HL-60/S4 treated with phorbol 12-myristate 13-acetate at 8.2 ng/mL for 4 days and 3 days (cell line): ENCODE results near the gene HHEX.

ENCODE experiments used
- in situ Hi-C: fragments of 300-500 bp; cut with MboI; formaldehyde crosslinking; loops from 2 replicates; pipeline ENCODE4 v1.15.0; 2022; ENCODE audit warnings: low sequenced_read_pairs

HHEX gene

DNA sequence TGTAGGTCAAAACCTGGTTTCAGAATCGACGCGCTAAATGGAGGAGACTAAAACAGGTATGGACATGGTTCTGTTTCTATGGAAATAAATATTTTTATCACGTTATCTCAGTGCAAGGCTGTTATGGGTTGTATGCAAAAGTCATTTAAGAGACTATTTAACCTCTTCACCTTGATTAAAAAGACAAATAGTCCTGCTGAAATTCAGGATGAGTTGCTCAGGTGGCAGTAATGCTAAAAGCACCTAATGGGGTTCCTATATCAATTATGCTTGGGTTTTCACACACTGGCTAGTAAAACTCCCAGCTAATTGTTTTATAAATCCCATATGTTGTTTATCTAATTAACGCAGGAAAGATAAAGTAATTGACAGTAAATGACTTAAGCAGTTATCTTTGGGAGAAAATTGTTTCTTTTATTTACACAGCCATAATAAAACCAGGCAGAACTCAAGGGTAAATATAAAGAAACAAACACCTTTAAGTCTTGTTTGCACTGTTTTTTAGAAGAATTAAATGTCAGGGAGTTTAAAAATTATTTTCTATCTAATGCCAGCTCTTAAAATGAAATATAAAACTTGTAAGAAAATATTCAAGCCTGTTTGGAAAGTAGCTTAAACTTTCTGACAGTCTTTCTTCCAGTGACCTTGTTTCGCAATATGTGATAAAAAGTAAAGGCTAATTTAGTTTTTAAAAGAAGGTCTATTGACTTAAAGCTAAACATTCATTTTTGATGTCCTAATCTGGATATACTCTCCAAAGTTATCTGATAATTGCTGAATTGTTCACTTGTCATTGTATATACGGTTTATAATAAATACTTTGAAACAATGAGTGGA lies 3.2 kb downstream of the HHEX start:
- in situ Hi-C loops, result no loop called here

DNA sequence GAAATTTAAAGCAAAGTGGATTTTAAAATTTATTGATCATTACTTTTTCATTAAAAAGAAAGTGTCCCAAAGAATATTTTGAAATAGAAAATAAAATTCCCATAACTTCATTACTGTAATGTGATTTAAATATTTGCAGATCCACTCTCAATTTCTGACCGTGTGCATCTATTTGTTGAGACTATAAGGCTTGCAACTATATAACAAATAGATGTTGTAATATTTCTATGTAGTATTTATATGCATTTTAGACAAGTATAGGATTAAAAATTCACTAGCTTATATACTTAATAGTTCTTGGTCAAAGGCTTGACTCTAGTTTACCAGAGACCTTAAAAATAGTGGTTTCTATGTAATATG lies 3.8 kb downstream of the HHEX start:
- in situ Hi-C loops, result no loop called here

DNA sequence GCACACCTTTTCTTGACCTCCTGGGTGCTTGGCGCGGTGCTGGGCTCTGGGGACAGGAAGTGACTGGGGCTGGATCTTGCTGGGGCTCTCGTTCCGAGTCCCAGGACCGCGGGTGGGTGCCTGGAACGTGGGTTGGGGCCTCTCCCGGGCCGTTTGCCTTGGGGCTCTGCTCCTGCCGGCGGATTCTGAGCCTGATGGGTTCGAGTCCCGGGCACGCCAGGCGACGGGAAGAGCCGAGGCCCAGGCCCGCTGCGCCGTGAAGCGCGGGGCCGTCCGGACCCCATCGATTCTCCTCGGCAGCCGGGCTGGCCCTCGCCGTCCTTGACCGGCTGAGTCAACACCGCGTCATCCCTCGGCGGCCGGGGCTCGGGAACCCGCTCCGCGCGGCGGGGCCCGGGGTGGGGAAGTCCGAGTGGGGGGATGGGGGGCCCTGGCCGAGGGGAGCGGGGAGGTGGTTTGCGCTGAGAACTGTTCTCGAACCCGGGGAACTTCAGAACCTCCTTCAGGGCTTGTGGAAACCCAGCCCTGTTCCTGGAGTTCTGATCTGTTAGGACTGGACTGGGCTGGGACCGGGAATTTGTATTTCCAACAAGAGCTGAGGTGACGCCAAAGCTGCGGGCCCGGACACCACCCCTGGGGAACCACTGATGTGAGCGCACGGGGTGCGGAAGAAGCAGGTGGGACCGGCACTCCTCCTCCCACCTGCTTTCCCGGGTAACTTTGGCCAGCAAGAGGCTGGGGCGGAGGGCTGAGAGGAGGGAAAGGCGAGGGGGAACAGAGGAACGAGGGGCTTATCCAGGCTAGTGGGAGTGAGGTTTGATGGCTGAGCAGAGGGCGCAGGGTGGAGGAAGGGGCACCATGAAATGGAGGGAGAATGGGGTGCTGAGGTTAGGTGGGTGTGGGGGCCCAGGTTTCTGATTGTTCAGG lies 6.2 kb downstream of the HHEX start:
- in situ Hi-C loops, result no loop called here

GRCh38 chr10:92696606-92697383 lies 7.0 kb downstream of the HHEX start:
- in situ Hi-C loops, result no loop called here

GRCh38 chr10:92697663-92698511 lies 8.1 kb downstream of the HHEX start:
- in situ Hi-C loops, result no loop called here

DNA sequence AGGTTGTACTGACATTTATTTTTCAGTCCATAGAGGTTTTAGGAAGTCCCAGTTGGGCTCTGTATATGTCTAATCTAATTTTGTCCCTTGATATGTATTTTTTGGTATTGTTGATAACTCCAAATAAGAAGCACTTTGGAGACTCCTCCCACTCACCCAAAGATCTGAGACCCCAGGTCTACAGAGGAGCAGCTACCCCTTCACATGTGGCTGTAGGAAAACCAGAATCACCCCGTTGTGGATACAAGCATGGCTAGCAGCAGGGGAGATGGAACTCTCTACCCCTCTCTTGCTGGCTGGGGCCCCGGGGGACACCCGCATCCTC lies 9.4 kb downstream of the HHEX start:
- in situ Hi-C loops, result no loop called here

DNA sequence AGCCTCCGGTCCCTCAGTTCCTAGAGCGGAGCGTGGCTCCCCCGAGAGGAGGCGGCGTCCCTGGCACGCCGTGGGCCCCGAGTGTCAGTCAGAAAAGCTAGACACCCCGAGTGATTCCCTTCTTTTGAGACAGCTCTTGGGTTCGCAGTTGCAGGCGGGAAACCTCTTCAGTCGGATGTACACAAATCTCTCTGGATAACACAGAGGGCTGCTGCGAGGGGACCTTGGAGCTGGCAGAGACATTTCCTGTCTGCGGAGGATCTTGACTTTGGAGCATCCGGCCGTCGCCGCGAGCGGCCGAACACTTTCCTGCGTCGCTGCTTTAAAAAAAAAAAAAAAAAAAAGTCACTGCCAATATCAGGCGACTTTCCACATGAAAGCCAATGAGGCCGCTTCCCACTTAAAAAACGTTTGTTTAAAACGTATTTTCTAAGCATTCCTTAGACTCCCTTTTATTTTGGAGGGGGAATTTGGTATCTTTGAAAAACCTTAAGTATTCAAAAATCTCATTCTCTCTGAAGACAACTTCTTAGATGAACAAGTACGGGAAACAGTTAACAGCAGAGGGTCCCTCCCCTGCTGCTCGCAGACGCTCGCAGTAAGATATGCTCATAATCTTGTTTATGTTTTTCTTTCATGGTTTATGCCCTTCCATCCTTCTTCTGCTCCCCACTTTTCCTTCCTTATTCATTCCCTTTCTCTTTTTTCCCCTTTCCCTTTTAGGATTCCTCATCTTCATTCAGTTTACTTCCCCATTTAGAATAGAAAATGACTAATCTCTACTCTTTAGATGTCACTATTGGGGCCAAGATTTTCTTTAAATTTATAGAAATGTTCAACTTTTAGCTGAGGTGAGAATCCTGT lies 10.0 kb downstream of the HHEX start:
- in situ Hi-C loops, result no loop called here

DNA sequence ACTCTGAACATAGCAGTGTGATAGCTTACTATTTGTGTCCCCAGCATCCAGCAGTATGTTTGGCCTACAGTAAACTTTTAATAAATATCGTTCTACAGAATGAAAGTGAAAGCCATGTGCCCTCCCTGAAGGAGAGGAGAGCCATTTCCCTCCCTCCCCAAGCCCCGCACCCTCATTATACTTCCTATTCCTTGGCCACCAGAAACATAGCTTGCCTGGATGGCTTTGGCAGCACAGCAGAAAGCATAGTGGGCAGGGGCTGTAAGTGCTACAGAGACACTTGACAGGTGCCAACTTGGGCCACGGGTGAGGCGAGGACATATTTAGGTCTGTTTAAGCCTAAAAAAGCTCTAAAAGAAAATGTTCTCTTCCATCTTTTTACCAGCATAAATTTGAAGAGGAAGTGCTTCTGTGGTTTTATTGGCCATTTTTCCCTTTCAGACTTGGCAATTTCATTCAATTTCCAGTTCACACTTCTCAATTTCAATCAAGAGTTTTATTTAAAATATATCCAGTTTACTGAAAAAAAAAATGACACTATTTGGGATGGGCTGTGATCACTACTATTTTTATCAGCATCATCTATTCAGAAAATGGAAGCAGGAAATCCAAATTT lies 12.7 kb downstream of the HHEX start:
- in situ Hi-C loops, result no loop called here

GRCh38 chr10:92712016-92712889 lies 22.5 kb downstream of the HHEX start:
- in situ Hi-C loops, result no loop called here

DNA sequence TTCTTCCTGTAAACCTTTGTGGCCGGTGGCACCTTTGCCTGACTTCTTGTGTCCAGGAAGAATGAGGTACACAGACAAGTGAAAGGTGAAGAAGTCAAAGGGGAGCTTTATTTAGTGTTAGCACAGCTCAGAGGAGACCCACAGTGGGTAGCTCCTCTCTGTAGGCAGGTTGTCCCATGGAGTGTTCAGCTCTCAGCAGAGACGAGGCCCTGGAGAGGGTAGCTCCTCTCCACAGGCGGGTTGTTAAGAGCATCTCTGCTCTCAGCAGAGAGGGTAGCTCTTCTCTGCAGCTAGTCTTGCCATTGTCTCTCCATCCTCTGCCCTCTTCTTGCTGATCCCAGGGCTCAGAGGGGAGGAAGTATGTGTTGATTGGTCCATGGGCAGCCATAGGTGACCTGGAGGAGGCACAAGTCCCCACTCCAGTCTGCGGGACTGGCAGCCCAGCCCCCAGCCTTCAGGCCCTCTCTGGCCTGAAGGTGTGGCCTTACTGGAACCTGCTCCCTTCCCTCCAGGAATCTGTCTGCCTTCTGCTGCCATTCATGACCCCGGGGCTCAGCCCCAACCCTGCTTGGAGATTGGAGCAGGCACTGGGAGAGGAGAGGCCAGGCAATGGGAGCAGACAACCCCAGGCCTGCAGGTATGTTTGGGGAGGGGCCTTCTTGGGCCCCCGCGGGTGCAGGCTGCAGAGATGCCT lies 24.5 kb downstream of the HHEX start:
- in situ Hi-C loops, result no loop called here

GRCh38 chr10:92714872-92715271 lies 25.1 kb downstream of the HHEX start:
- in situ Hi-C loops, result no loop called here

GRCh38 chr10:92719991-92720830 lies 30.5 kb downstream of the HHEX start:
- in situ Hi-C loops, result no loop called here

- in situ Hi-C loops, result no loop called here
These were observed 31.0 kb downstream of the HHEX start for GRCh38 chr10:92720831-92721165.

- in situ Hi-C loops, result no loop called here
These were observed 32.6 kb downstream of the HHEX start for GRCh38 chr10:92722349-92722748.

DNA sequence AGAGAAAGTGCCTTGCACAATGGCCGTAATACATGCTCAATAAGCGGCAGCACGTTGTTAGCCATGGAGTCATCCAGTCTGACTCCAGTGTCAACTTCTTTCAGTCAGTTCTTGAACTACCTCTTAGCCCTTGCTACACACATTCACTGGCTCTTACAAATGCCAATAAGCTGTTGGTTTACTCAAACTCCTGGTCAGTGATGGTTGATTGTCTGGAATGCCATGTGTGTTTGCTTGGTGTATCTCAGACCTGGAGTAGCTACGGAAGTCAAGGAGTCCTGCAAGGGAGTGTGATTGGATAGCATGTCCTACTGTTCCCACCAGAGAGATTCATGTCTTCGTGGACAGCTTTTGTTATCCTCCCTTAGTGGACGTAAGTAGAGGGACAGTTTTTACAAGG lies 37.4 kb downstream of the HHEX start:
- in situ Hi-C loops, result no loop called here

GRCh38 chr10:92727550-92727949 lies 37.8 kb downstream of the HHEX start:
- in situ Hi-C loops, result no loop called here

GRCh38 chr10:92729886-92730285 lies 40.1 kb downstream of the HHEX start:
- in situ Hi-C loops, result no loop called here
